Transverse colon (tissue), 3 donors: ENCODE measurements around the gene MEST.

Experiments used
- CTCF ChIP-seq, 5 experiments: fragments of 200-600 bp in 3 of 5; fragments of 450-650 bp in 2 of 5; sonication (generic) in 3 of 5; IDR thresholded peaks; 1 replicate in 2 of 5; 2 replicates in 3 of 5; pipeline ENCODE4 v1.5.1; 2016 to 2017; ENCODE audit warnings: antibody characterized with exemption in 5 of 5, inconsistent platforms in 3 of 5, mild to moderate bottlenecking in 2 of 5, moderate library complexity in 1 of 5
- EP300 ChIP-seq: sonication (generic); formaldehyde crosslinking; IDR thresholded peaks from one replicate; pipeline ENCODE4 v1.6.1; 2017; ENCODE audit warnings: antibody characterized with exemption, low read depth
- POLR2A ChIP-seq: fragments of 450-650 bp; IDR thresholded peaks from one replicate; pipeline ENCODE4 v1.6.1; 2016; ENCODE audit warnings: antibody characterized with exemption, mild to moderate bottlenecking, moderate library complexity

- no peak for TF ChIP-seq EP300
- no peak for TF ChIP-seq POLR2A
- TF ChIP-seq CTCF (IDR thresholded peaks at IDR 0.05): peak; percentile 42 to 49 (median 46)
Observed at GRCh38 chr7:130490888-130491804, 739 bp upstream of the MEST start.
